CD4-positive, alpha-beta T cell (primary cell): Measurements from ENCODE around the gene KPNA1. TPM values are rescaled to one million over a fixed set of nuclear protein-coding genes. Genes with fewer than 3 reads are reported as not detected.

ENCODE experiments used
- ATAC-seq: fragments of 200-7000 bp; cut with Tn5 transposase; one replicate; pipeline ENCODE4 v1.10.0; 2022; ENCODE audit warnings: mild to moderate bottlenecking; ENCODE audit not compliant: poor library complexity
- CTCF ChIA-PET: fragments of 350-600 bp; sonication (Branson Sonifier 250); formaldehyde crosslinking; loops from one replicate; lab custom pipeline; 2021; ENCODE audit warnings: antibody characterized with exemption, inconsistent platforms; lab: Charles Lee
- POLR2A ChIA-PET: fragments of 350-600 bp; sonication (Branson Sonifier 250); formaldehyde crosslinking; loops from one replicate; lab custom pipeline; 2021; ENCODE audit warnings: antibody characterized with exemption, inconsistent platforms; lab: Charles Lee
- DNase-seq, 14 experiments: peaks; one replicate each; pipeline ENCODE4 v3.0.0-alpha.2; 2013 to 2020; ENCODE audit warnings: mixed read lengths in 2 of 14
- H3K27ac ChIP-seq, 2 donors: one replicate each; pipeline versions ENCODE4 v1.5.1 to v1.7.0; 2013; ENCODE audit warnings: low read length in 2 of 2, low read depth in 1 of 2, mild to moderate bottlenecking in 1 of 2
- H3K27me3 ChIP-seq, 2 experiments: 1 replicate in 1 of 2; 2 replicates in 1 of 2; pipeline versions ENCODE4 v1.6.1 to v1.7.0; 2013; ENCODE audit warnings: low read length in 2 of 2, control low read depth in 1 of 2, mild to moderate bottlenecking in 1 of 2, moderate library complexity in 1 of 2; ENCODE audit not compliant: insufficient read depth in 2 of 2, control insufficient read depth in 1 of 2
- H3K36me3 ChIP-seq: one replicate; pipeline ENCODE4 v1.6.1; 2013; ENCODE audit warnings: low read length, control low read depth; ENCODE audit not compliant: insufficient read depth
- H3K4me1 ChIP-seq: one replicate; pipeline ENCODE4 v1.6.1; 2013; ENCODE audit warnings: low read length, control low read depth; ENCODE audit not compliant: insufficient read depth
- H3K4me3 ChIP-seq: one replicate; pipeline ENCODE4 v1.5.1; 2013; ENCODE audit warnings: mild to moderate bottlenecking, low read length, moderate library complexity
- H3K9me3 ChIP-seq, 2 experiments: 1 replicate in 1 of 2; 2 replicates in 1 of 2; pipeline versions ENCODE4 v1.6.1 to v1.7.0; 2013; ENCODE audit warnings: low read length in 2 of 2, mild to moderate bottlenecking in 2 of 2, control low read depth in 1 of 2, moderate library complexity in 1 of 2; ENCODE audit not compliant: control insufficient read depth in 1 of 2, insufficient read depth in 1 of 2
- H3K27ac Mint-ChIP-seq: one replicate; pipeline ENCODE4 v1.8.0; 2020; ENCODE audit warnings: mixed read lengths
- H3K27me3 Mint-ChIP-seq: one replicate; pipeline ENCODE4 v1.8.0; 2021; ENCODE audit warnings: mixed read lengths
- H3K36me3 Mint-ChIP-seq: one replicate; pipeline ENCODE4 v1.8.0; 2021; ENCODE audit warnings: low read depth, mixed read lengths
- H3K4me1 Mint-ChIP-seq: one replicate; pipeline ENCODE4 v1.8.0; 2021; ENCODE audit warnings: low read depth, mixed read lengths
- H3K4me3 Mint-ChIP-seq: one replicate; pipeline ENCODE4 v1.8.0; 2020; ENCODE audit warnings: mild to moderate bottlenecking, mixed read lengths
- H3K9me3 Mint-ChIP-seq: one replicate; pipeline ENCODE4 v1.8.0; 2020; ENCODE audit warnings: mixed read lengths
- intact Hi-C, 2 experiments: fragments of 100-400 bp; cut with DNase I in 1 of 2; cut with micrococcal nuclease in 1 of 2; formaldehyde crosslinking; loops; one replicate each; pipeline versions ENCODE4 v1.15.1 to v1.9.0; 2023 to 2025; cut with DNase I, micrococcal nuclease
- total RNA-seq, 174 experiments: library from RNA in 2 of 174; stranded (reverse) in 2 of 174; gene quantifications; one replicate each; pipeline ENCODE4 v1.2.3 and lab custom pipeline; 2021 to 2026
- TF ChIP-seq, protein P1 (sequence below): fragments of 200-600 bp; IDR thresholded peaks from one replicate; pipeline ENCODE4 v1.8.0; 2022; ENCODE audit warnings: antibody characterized with exemption, mild to moderate bottlenecking

Gene KPNA1
- total RNA-seq, 2 experiments from 2014 or later: 46.2 to 49.8 TPM

DNA sequence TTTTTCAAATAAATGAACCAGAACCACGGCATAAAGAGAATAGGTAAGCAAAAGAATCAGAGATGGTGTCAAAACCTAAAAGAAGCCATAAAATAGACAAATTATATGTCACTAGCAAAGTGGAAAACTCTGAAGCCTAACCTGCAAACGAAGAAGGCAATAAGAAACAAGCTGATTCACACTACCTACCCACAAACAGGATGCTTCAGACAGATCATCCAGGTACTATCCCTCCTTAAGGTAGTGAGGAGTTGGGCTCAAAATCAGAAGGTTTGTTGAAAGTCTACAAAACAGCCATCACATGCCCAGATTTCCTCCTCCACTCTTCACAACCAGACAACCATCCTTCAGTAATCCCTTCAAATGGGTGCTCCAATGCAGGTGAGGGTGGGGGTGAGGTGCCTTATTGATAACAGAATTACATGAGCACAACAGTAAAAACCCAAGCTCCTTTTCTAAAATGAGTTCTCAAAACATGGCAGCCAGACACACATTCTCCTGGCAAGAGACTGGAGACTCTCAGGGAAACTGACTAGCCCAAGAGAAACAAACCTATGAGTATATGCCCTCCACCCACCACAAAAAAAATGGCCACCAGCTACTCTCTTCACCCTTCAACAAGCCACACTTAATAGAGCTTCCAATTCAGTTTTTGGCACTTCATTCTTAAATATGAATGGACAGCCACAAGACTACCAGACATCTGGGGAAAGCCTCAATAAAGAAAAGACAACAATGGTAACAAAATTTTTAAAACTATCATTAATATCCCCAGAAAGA, 6.4 kb downstream of the KPNA1 start:
- Mint-ChIP-seq H3K27me3 (no peaks in the 10 kb centered on the region), H3K9me3 (no peaks in the 10 kb centered on the region), H3K36me3 (peaks cover 34% of the 10 kb centered on the region), H3K4me3 (peak overlapping the region; percentile 40), H3K27ac (no peak overlapping the region), H3K4me1 (peaks cover 87% of the 10 kb centered on the region)
- H3K4me3 ChIP-seq: no peak overlapping the region
- no peak overlapping the region for H3K27ac ChIP-seq
- intact Hi-C loops: no loop called here
- DNase-seq (peak in 1 of 14 experiments; percentile 5), ATAC-seq (no peak)
- TF ChIP-seq, protein P1, sequence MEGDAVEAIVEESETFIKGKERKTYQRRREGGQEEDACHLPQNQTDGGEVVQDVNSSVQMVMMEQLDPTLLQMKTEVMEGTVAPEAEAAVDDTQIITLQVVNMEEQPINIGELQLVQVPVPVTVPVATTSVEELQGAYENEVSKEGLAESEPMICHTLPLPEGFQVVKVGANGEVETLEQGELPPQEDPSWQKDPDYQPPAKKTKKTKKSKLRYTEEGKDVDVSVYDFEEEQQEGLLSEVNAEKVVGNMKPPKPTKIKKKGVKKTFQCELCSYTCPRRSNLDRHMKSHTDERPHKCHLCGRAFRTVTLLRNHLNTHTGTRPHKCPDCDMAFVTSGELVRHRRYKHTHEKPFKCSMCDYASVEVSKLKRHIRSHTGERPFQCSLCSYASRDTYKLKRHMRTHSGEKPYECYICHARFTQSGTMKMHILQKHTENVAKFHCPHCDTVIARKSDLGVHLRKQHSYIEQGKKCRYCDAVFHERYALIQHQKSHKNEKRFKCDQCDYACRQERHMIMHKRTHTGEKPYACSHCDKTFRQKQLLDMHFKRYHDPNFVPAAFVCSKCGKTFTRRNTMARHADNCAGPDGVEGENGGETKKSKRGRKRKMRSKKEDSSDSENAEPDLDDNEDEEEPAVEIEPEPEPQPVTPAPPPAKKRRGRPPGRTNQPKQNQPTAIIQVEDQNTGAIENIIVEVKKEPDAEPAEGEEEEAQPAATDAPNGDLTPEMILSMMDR: no peak
- CTCF ChIA-PET: interaction anchor here (1.0 to 3.1 kb wide), 2 partner anchors 10 to 115 kb away, joined by 3 to 7 read pairs; no protein-coding TSS in a partner anchor
- no peaks in the 10 kb centered on the region for H3K36me3 ChIP-seq
- H3K27me3 ChIP-seq: no peaks in the 10 kb centered on the region
- H3K4me1 ChIP-seq: peaks cover 11% of the 10 kb centered on the region
- POLR2A ChIA-PET: no interaction called here
- H3K9me3 ChIP-seq: no peaks in the 10 kb centered on the region

DNA sequence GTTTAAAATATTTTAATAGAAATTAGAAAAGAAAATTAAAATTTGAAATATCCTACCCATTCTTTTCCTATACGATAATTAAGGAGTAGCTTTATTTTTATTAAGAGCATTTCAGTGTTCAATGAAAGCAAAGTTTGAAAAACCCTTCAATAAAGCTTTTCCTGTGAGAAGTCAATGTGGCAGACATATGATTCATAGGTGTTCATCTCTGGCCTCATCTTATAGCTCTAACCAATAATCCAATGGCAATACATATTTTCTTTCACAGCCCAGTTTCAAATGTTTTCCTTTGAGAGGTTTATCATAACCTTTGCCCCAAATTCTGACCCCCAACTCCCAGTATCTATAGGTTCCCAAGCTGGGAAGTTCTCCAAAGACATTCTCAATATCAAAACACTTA, 8.3 kb downstream of the KPNA1 start:
- Histone ChIP-seq H3K4me3 (no peak overlapping the region), H3K4me1 (peaks cover 10% of the 10 kb centered on the region), H3K9me3 (no peaks in the 10 kb centered on the region), H3K27ac (no peak overlapping the region), H3K36me3 (no peaks in the 10 kb centered on the region), H3K27me3 (no peaks in the 10 kb centered on the region)
- TF ChIP-seq, protein P1: no peak
- intact Hi-C loops: no loop called here
- Mint-ChIP-seq H3K27ac (no peak overlapping the region), H3K4me1 (peaks cover 83% of the 10 kb centered on the region), H3K9me3 (no peaks in the 10 kb centered on the region), H3K27me3 (no peaks in the 10 kb centered on the region), H3K4me3 (no peak overlapping the region), H3K36me3 (peaks cover 34% of the 10 kb centered on the region)
- POLR2A ChIA-PET: interaction anchor here (1.1 kb wide), 1 partner anchor 8 kb away, joined by 4 read pairs; the partner anchor contains the start of gene KPNA1
- no peak for ATAC-seq
- CTCF ChIA-PET: interaction anchor here (1.7 kb wide), 1 partner anchor 173 kb away, joined by 4 read pairs; no protein-coding TSS in a partner anchor
- no peak for DNase-seq

DNA sequence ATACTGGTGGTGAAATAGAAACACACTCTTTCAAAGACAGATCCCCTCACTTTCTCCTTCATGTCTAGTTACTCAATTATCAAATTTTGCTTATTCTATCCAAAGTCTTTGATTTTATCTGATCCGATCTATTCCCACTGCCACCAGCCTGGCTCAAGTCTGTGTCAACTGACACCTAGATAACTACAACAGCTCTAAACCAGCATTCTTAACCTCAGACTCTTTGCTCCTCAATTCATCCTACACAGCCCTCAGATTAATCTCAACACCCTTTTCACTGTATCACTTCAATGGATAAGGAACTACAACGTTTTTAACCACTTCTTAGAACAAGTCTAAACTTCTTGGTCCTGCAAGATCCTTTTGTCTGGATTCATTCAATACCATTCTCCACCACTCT, 9.1 kb downstream of the KPNA1 start:
- H3K4me3 Mint-ChIP-seq: no peak overlapping the region
- POLR2A ChIA-PET: no interaction called here

More for the DNA sequence above, 9.1 kb downstream of the KPNA1 start:
- Mint-ChIP-seq H3K36me3 (peaks cover 38% of the 10 kb centered on the region), H3K27me3 (no peaks in the 10 kb centered on the region), H3K4me1 (peaks cover 83% of the 10 kb centered on the region), H3K27ac (no peak overlapping the region), H3K9me3 (no peaks in the 10 kb centered on the region)
- H3K36me3 ChIP-seq: no peaks in the 10 kb centered on the region
- H3K4me1 ChIP-seq: peaks cover 10% of the 10 kb centered on the region
- CTCF ChIA-PET: interaction anchor here (0.9 to 1.7 kb wide), 2 partner anchors 22 to 173 kb away, joined by 4 to 5 read pairs; no protein-coding TSS in a partner anchor
- ATAC-seq: no peak
- H3K27ac ChIP-seq: no peak overlapping the region
- intact Hi-C loops: no loop called here
- no peaks in the 10 kb centered on the region for H3K9me3 ChIP-seq
- no peak overlapping the region for H3K4me3 ChIP-seq
- DNase-seq: no peak
- TF ChIP-seq, protein P1: no peak
- no peaks in the 10 kb centered on the region for H3K27me3 ChIP-seq
